Measurements from ENCODE around the gene DSCAM. TPM values are rescaled to one million over a fixed set of nuclear protein-coding genes. Genes with fewer than 3 reads are reported as not detected.

The DSCAM gene
- total RNA-seq, 2 experiments from 2014 or later: not detected

DNA sequence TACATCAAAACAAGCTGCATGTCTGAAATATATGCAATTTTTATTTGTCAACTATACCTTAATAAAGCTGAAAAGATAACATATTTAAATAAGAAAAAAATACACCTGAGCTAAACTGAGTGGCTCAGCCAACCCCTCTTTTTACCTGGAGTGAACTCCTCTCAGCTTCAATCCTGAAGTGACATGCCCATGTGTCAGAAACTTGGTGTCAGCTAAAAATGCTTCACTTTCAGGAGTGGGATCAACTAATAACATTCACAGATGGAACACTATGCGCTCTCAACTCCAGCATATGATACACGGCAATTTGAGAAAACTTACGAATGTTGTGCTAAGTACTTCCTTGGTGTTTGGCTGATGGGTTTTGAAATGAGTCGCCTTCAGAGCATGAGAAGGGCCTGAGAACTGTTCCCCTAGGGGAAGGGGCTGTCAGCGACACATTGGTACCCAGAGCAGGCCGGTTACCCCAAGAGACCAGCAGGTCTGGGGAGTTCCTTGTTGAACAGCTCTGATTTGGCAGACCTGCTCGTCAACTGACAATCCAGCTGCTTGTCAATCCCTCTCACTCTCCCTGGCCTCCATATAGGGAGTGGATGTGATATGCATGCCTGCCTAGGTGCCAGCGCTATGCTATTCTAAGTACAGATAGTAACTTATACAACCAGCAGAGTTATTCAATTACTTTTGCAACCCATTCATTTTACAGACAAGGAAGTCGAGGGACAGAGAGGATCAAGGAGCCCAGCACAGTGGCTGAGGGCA, 712.0 kb downstream of the DSCAM start:
- intact Hi-C loops (cut with DNase I, micrococcal nuclease): no loop called here
- H3K27me3 Mint-ChIP-seq: no peaks in the 10 kb centered on the region
- no peak for TF ChIP-seq CTCF (IDR thresholded peaks at IDR 0.05)
- Histone ChIP-seq H3K9me3 (ENCODE audit: control insufficient read depth in 1 of 2, insufficient read depth in 1 of 2, low read length in 2 of 2) (peaks cover 0 to 19% of the 10 kb centered on the region in 2 experiments), H3K27ac (ENCODE audit: low read depth in 1 of 2, low read length in 2 of 2) (no peak overlapping the region), H3K4me1 (ENCODE audit: insufficient read depth, low read length) (no peaks in the 10 kb centered on the region), H3K27me3 (ENCODE audit: control insufficient read depth in 1 of 2, insufficient read depth in 2 of 2, low read length in 2 of 2) (no peaks in the 10 kb centered on the region), H3K36me3 (ENCODE audit: insufficient read depth, low read length) (no peaks in the 10 kb centered on the region), H3K4me3 (ENCODE audit: low read length) (no peak overlapping the region)
- ATAC-seq (ENCODE audit: poor library complexity) (no peak), DNase-seq (no peak)
- no peak overlapping the region for H3K4me3 Mint-ChIP-seq
- no peak overlapping the region for H3K27ac Mint-ChIP-seq
- H3K36me3 Mint-ChIP-seq (ENCODE audit: low read depth): no peaks in the 10 kb centered on the region
- H3K4me1 Mint-ChIP-seq (ENCODE audit: low read depth): no peaks in the 10 kb centered on the region
- ChIA-PET POLR2A (no interaction called here), CTCF (no interaction called here)
- H3K9me3 Mint-ChIP-seq: no peaks in the 10 kb centered on the region

- Mint-ChIP-seq H3K4me1 (ENCODE audit: low read depth) (no peaks in the 10 kb centered on the region), H3K36me3 (ENCODE audit: low read depth) (no peaks in the 10 kb centered on the region), H3K27ac (no peak overlapping the region), H3K27me3 (peaks cover 4% of the 10 kb centered on the region), H3K4me3 (no peak overlapping the region), H3K9me3 (no peaks in the 10 kb centered on the region)
- POLR2A ChIA-PET: no interaction called here
- DNase-seq (no peak), ATAC-seq (ENCODE audit: poor library complexity) (no peak)
- H3K4me3 ChIP-seq (ENCODE audit: low read length): no peak overlapping the region
- H3K9me3 ChIP-seq (ENCODE audit: control insufficient read depth in 1 of 2, insufficient read depth in 1 of 2, low read length in 2 of 2): peaks cover 0 to 17% of the 10 kb centered on the region in 2 experiments
- CTCF ChIA-PET: no interaction called here
- no peaks in the 10 kb centered on the region for H3K27me3 ChIP-seq (ENCODE audit: control insufficient read depth in 1 of 2, insufficient read depth in 2 of 2, low read length in 2 of 2)
- H3K36me3 ChIP-seq (ENCODE audit: insufficient read depth, low read length): no peaks in the 10 kb centered on the region
- no peaks in the 10 kb centered on the region for H3K4me1 ChIP-seq (ENCODE audit: insufficient read depth, low read length)
- no peak overlapping the region for H3K27ac ChIP-seq (ENCODE audit: low read depth in 1 of 2, low read length in 2 of 2)
- no peak for TF ChIP-seq CTCF (IDR thresholded peaks at IDR 0.05)
- intact Hi-C loops (cut with DNase I, micrococcal nuclease): no loop called here
Observed at GRCh38 chr21:40130476-40130875, 716.5 kb downstream of the DSCAM start.

DNA sequence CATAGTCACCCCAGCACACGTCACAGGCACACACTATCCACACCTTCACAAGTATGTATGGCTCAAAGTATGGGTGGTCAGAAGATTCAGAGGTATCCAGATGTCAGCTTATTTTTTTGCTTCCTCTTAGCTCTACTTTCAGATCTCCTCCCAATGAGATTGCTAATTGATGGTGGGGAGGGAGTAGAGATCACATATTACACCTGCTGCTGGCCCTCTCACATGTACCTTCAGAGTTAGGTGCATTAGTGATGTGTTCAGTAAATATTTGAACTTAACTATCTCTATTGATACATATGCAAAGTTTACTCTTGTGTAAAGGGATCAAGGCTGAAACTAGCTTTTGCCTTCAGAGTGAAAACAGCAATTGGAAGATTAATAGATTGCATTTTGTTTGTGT, 717.1 kb downstream of the DSCAM start:
- Histone ChIP-seq H3K4me1 (ENCODE audit: insufficient read depth, low read length) (no peaks in the 10 kb centered on the region), H3K36me3 (ENCODE audit: insufficient read depth, low read length) (no peaks in the 10 kb centered on the region), H3K9me3 (ENCODE audit: control insufficient read depth in 1 of 2, insufficient read depth in 1 of 2, low read length in 2 of 2) (peaks cover 0 to 17% of the 10 kb centered on the region in 2 experiments), H3K4me3 (ENCODE audit: low read length) (no peak overlapping the region), H3K27ac (ENCODE audit: low read depth in 1 of 2, low read length in 2 of 2) (no peak overlapping the region), H3K27me3 (ENCODE audit: control insufficient read depth in 1 of 2, insufficient read depth in 2 of 2, low read length in 2 of 2) (no peaks in the 10 kb centered on the region)
- no peak for ATAC-seq (ENCODE audit: poor library complexity)
- no peak for TF ChIP-seq CTCF (IDR thresholded peaks at IDR 0.05)
- ChIA-PET CTCF (no interaction called here), POLR2A (no interaction called here)
- H3K9me3 Mint-ChIP-seq: no peaks in the 10 kb centered on the region
- DNase-seq: no peak
- no peaks in the 10 kb centered on the region for H3K4me1 Mint-ChIP-seq (ENCODE audit: low read depth)
- peaks cover 4% of the 10 kb centered on the region for H3K27me3 Mint-ChIP-seq
- no peak overlapping the region for H3K27ac Mint-ChIP-seq
- H3K36me3 Mint-ChIP-seq (ENCODE audit: low read depth): no peaks in the 10 kb centered on the region
- H3K4me3 Mint-ChIP-seq: no peak overlapping the region
- intact Hi-C loops (cut with DNase I, micrococcal nuclease): no loop called here
